ENCODE measurements around the gene C17orf113.
"Not testable (repeated sequence)": the region's sequence is repeated elsewhere in the genome, so short reads cannot be mapped to it uniquely, and the experiment has no call there.

The C17orf113 gene

GRCh38 chr17:42017866-42018200 is 32.6 kb downstream of the C17orf113 start:
- DNase-seq (ENCODE audit: low spot score in 2 of 2) (no peak), ATAC-seq (peak; percentile 27)
- H3K4me1 Mint-ChIP-seq: peaks cover 66% of the 10 kb centered on the region
- peaks cover 46% of the 10 kb centered on the region for H3K36me3 Mint-ChIP-seq
- H3K9me3 Mint-ChIP-seq: peaks cover 2% of the 10 kb centered on the region
- H3K4me3 Mint-ChIP-seq: peak overlapping the region; percentile 93
- H3K27ac Mint-ChIP-seq: peak overlapping the region; percentile 98

GRCh38 chr17:42016941-42017865 is 33.2 kb downstream of the C17orf113 start, which contains the start of gene DNAJC7:
TSS of gene DNAJC7 (minus strand) at chr17:42017439. CDS start at chr17:42017416, 23 bp downstream.
- DNase-seq (ENCODE audit: low spot score in 2 of 2) (peak; percentile 76 to 92), ATAC-seq (peak; percentile 93)
- peaks cover 2% of the 10 kb centered on the region for H3K9me3 Mint-ChIP-seq
- H3K27ac Mint-ChIP-seq: peak within 1 kb of the TSS; percentile 98
- H3K4me3 Mint-ChIP-seq: peak within 1 kb of the TSS; percentile 93
- peaks cover 43% of the 10 kb centered on the region for H3K36me3 Mint-ChIP-seq
- H3K4me1 Mint-ChIP-seq: peaks cover 67% of the 10 kb centered on the region

GRCh38 chr17:42016411-42016831 is 34.0 kb downstream of the C17orf113 start:
- H3K36me3 Mint-ChIP-seq: peaks cover 39% of the 10 kb centered on the region
- H3K4me1 Mint-ChIP-seq: peaks cover 69% of the 10 kb centered on the region
- ATAC-seq: no peak

GRCh38 chr17:42013740-42014139 is 36.7 kb downstream of the C17orf113 start:
- H3K4me3 Mint-ChIP-seq; ATAC-seq; H3K9me3 Mint-ChIP-seq; DNase-seq (ENCODE audit: low spot score in 2 of 2): not testable (repeated sequence)
- peak overlapping the region; percentile 17 for H3K27ac Mint-ChIP-seq
- H3K4me1 Mint-ChIP-seq: peaks cover 70% of the 10 kb centered on the region
- peaks cover 53% of the 10 kb centered on the region for H3K36me3 Mint-ChIP-seq

More at GRCh38 chr17:42016411-42016831, 34.0 kb downstream of the C17orf113 start:
- Mint-ChIP-seq H3K9me3 (peaks cover 2% of the 10 kb centered on the region), H3K27ac (peak overlapping the region; percentile 98), H3K4me3 (peak overlapping the region; percentile 93)
- no peak for DNase-seq (ENCODE audit: low spot score in 2 of 2)

GRCh38 chr17:42012363-42012762 is 38.0 kb downstream of the C17orf113 start:
- peaks cover 53% of the 10 kb centered on the region for H3K36me3 Mint-ChIP-seq
- peak overlapping the region; percentile 17 for H3K27ac Mint-ChIP-seq
- not testable (repeated sequence) for DNase-seq (ENCODE audit: low spot score in 2 of 2); H3K9me3 Mint-ChIP-seq; H3K4me3 Mint-ChIP-seq; ATAC-seq
- peaks cover 58% of the 10 kb centered on the region for H3K4me1 Mint-ChIP-seq

- DNase-seq (ENCODE audit: low spot score in 2 of 2): no peak
- peaks cover 47% of the 10 kb centered on the region for H3K36me3 Mint-ChIP-seq
- peaks cover 61% of the 10 kb centered on the region for H3K4me1 Mint-ChIP-seq
- H3K4me3 Mint-ChIP-seq: no peak overlapping the region
- ATAC-seq: no peak
- peak overlapping the region; percentile 44 for H3K27ac Mint-ChIP-seq
- no peaks in the 10 kb centered on the region for H3K9me3 Mint-ChIP-seq
Measured at GRCh38 chr17:42010898-42011516, 39.4 kb downstream of the C17orf113 start.

- H3K27ac Mint-ChIP-seq: peak overlapping the region; percentile 44
Measured at GRCh38 chr17:42010266-42010680, 40.1 kb downstream of the C17orf113 start.

GRCh38 chr17:42009170-42009569 is 41.2 kb downstream of the C17orf113 start:
- Mint-ChIP-seq H3K4me1 (peaks cover 57% of the 10 kb centered on the region), H3K9me3 (no peaks in the 10 kb centered on the region), H3K27ac (no peak overlapping the region), H3K36me3 (peaks cover 42% of the 10 kb centered on the region), H3K4me3 (no peak overlapping the region)
- ATAC-seq (no peak), DNase-seq (ENCODE audit: low spot score in 2 of 2) (no peak)

More at GRCh38 chr17:42010266-42010680, 40.1 kb downstream of the C17orf113 start:
- not testable (repeated sequence) for H3K4me3 Mint-ChIP-seq; DNase-seq (ENCODE audit: low spot score in 2 of 2); ATAC-seq; H3K9me3 Mint-ChIP-seq
- peaks cover 43% of the 10 kb centered on the region for H3K36me3 Mint-ChIP-seq
- H3K4me1 Mint-ChIP-seq: peaks cover 57% of the 10 kb centered on the region

GRCh38 chr17:42005166-42005565 is 45.2 kb downstream of the C17orf113 start:
- H3K4me1 Mint-ChIP-seq: peaks cover 34% of the 10 kb centered on the region
- H3K4me3 Mint-ChIP-seq: no peak overlapping the region
- H3K9me3 Mint-ChIP-seq: no peaks in the 10 kb centered on the region
- no peak for DNase-seq (ENCODE audit: low spot score in 2 of 2)
- ATAC-seq: no peak
- H3K27ac Mint-ChIP-seq: peak overlapping the region; percentile 32
- peaks cover 68% of the 10 kb centered on the region for H3K36me3 Mint-ChIP-seq

GRCh38 chr17:42002792-42003301 is 47.6 kb downstream of the C17orf113 start:
- Mint-ChIP-seq H3K4me3 (no peak overlapping the region), H3K9me3 (no peaks in the 10 kb centered on the region), H3K27ac (peak overlapping the region; percentile 80), H3K36me3 (peaks cover 85% of the 10 kb centered on the region), H3K4me1 (peaks cover 23% of the 10 kb centered on the region)
- ATAC-seq (no peak), DNase-seq (ENCODE audit: low spot score in 2 of 2) (no peak)

- H3K9me3 Mint-ChIP-seq: no peaks in the 10 kb centered on the region
- H3K4me3 Mint-ChIP-seq: no peak overlapping the region
- no peak for ATAC-seq
- DNase-seq (ENCODE audit: low spot score in 2 of 2): no peak
- H3K27ac Mint-ChIP-seq: peak overlapping the region; percentile 80
- peaks cover 88% of the 10 kb centered on the region for H3K36me3 Mint-ChIP-seq
- H3K4me1 Mint-ChIP-seq: peaks cover 22% of the 10 kb centered on the region
Measured at GRCh38 chr17:42002175-42002791, 48.1 kb downstream of the C17orf113 start.

GRCh38 chr17:42001729-42002128 is 48.7 kb downstream of the C17orf113 start:
- Mint-ChIP-seq H3K27ac (peak overlapping the region; percentile 80), H3K4me3 (no peak overlapping the region), H3K9me3 (no peaks in the 10 kb centered on the region), H3K36me3 (peaks cover 88% of the 10 kb centered on the region), H3K4me1 (peaks cover 22% of the 10 kb centered on the region)
- no peak for DNase-seq (ENCODE audit: low spot score in 2 of 2)
- no peak for ATAC-seq

GRCh38 chr17:42000413-42001133 is 49.8 kb downstream of the C17orf113 start:
- Mint-ChIP-seq H3K4me1 (peaks cover 31% of the 10 kb centered on the region), H3K36me3 (peaks cover 98% of the 10 kb centered on the region), H3K4me3 (no peak overlapping the region), H3K9me3 (no peaks in the 10 kb centered on the region), H3K27ac (peak overlapping the region; percentile 71)
- DNase-seq (ENCODE audit: low spot score in 2 of 2): no peak
- ATAC-seq: no peak

- H3K36me3 Mint-ChIP-seq: peaks cover 100% of the 10 kb centered on the region
- ATAC-seq (no peak), DNase-seq (ENCODE audit: low spot score in 2 of 2) (no peak)
- no peak overlapping the region for H3K27ac Mint-ChIP-seq
- no peak overlapping the region for H3K4me3 Mint-ChIP-seq
- H3K4me1 Mint-ChIP-seq: peaks cover 23% of the 10 kb centered on the region
- H3K9me3 Mint-ChIP-seq: no peaks in the 10 kb centered on the region
Measured at GRCh38 chr17:41998497-41998896, 51.9 kb downstream of the C17orf113 start.

- DNase-seq (ENCODE audit: low spot score in 2 of 2) (no peak), ATAC-seq (no peak)
- Mint-ChIP-seq H3K27ac (peak overlapping the region; percentile 77), H3K4me1 (peaks cover 13% of the 10 kb centered on the region), H3K4me3 (no peak overlapping the region), H3K9me3 (no peaks in the 10 kb centered on the region), H3K36me3 (peaks cover 100% of the 10 kb centered on the region)
Measured at GRCh38 chr17:41996855-41997164, 53.6 kb downstream of the C17orf113 start.
